HEK293T (cell line): Measurements from ENCODE around the gene DOLPP1.

Experiments used
- ARNT ChIP-seq: fragments of 450-650 bp; IDR thresholded peaks from 2 replicates; pipeline ENCODE4 v1.6.1; 2017; ENCODE audit warnings: mild to moderate bottlenecking
- BHLHE40 ChIP-seq: fragments of 450-650 bp; IDR thresholded peaks from 2 replicates; pipeline ENCODE4 v1.6.1; 2016; ENCODE audit warnings: mild to moderate bottlenecking, moderate library complexity, borderline replicate concordance
- ELF4 ChIP-seq: fragments of 450-650 bp; IDR thresholded peaks from 2 replicates; pipeline ENCODE4 v1.6.1; 2017; ENCODE audit warnings: antibody characterized with exemption
- FOXA1 ChIP-seq: fragments of 450-650 bp; IDR thresholded peaks from 2 replicates; pipeline ENCODE4 v1.6.1; 2016; ENCODE audit warnings: mild to moderate bottlenecking
- FOXK2 ChIP-seq: fragments of 450-650 bp; IDR thresholded peaks from 2 replicates; pipeline ENCODE4 v1.6.1; 2016; ENCODE audit warnings: mild to moderate bottlenecking
- FOXM1 ChIP-seq: fragments of 450-650 bp; IDR thresholded peaks from 2 replicates; pipeline ENCODE4 v1.6.1; 2017; ENCODE audit warnings: mild to moderate bottlenecking, borderline replicate concordance
- LEF1 ChIP-seq: fragments of 450-650 bp; IDR thresholded peaks from 2 replicates; pipeline ENCODE4 v1.6.1; 2017; ENCODE audit warnings: mild to moderate bottlenecking, borderline replicate concordance
- NFRKB ChIP-seq: fragments of 450-650 bp; IDR thresholded peaks from 2 replicates; pipeline ENCODE4 v1.6.1; 2016; ENCODE audit warnings: mild to moderate bottlenecking, moderate library complexity
- PKNOX1 ChIP-seq: fragments of 450-650 bp; IDR thresholded peaks from 2 replicates; pipeline ENCODE4 v1.6.1; 2016
- SP1 ChIP-seq: fragments of 450-650 bp; IDR thresholded peaks from 2 replicates; pipeline ENCODE4 v1.6.1; 2017
- SUZ12 ChIP-seq: fragments of 450-650 bp; IDR thresholded peaks from 2 replicates; pipeline ENCODE4 v1.6.1; 2016; ENCODE audit warnings: mild to moderate bottlenecking
- TARDBP ChIP-seq: fragments of 450-650 bp; IDR thresholded peaks from 2 replicates; pipeline ENCODE4 v1.6.1; 2016
- ZNF384 ChIP-seq: fragments of 450-650 bp; IDR thresholded peaks from 2 replicates; pipeline ENCODE4 v1.6.1; 2016

- no peak for TF ChIP-seq FOXK2
- no peak for TF ChIP-seq ELF4
- no peak for TF ChIP-seq BHLHE40
- no peak for TF ChIP-seq FOXM1
- TF ChIP-seq TARDBP, result no peak
- no peak for TF ChIP-seq NFRKB
- no peak for TF ChIP-seq LEF1
- no peak for TF ChIP-seq SUZ12
- no peak for TF ChIP-seq FOXA1
- TF ChIP-seq SP1, result no peak
- TF ChIP-seq PKNOX1, result no peak
- no peak for TF ChIP-seq ZNF384
- TF ChIP-seq ARNT, result no peak
Observed at GRCh38 chr9:129100383-129101169, 19.7 kb downstream of the DOLPP1 start.
